ENCODE results near the gene TAS2R8.

TAS2R8 gene

GRCh38 chr12:10759657-10760056, 47.4 kb downstream of the TAS2R8 start:
- no peak overlapping the region for H3K4me3 ChIP-seq (ENCODE audit: control insufficient read depth, low read depth, low read length)
- DNase-seq (ENCODE audit: low read depth) = no peak
- TF ChIP-seq CTCF (conservative IDR thresholded peaks at IDR 0.05; ENCODE audit: control insufficient read depth, insufficient read depth, low read depth, low read length) = no peak

- no peak overlapping the region for H3K4me3 ChIP-seq (ENCODE audit: control insufficient read depth, low read depth, low read length)
- DNase-seq (ENCODE audit: low read depth) = no peak
- no peak for TF ChIP-seq CTCF (conservative IDR thresholded peaks at IDR 0.05; ENCODE audit: control insufficient read depth, insufficient read depth, low read depth, low read length)
Measured at GRCh38 chr12:10756194-10756593, 50.9 kb downstream of the TAS2R8 start.
